Osteoblast (primary cell): ENCODE data around the gene LARP7. TPM values are rescaled to one million over a fixed set of nuclear protein-coding genes. Genes with fewer than 3 reads are reported as not detected.

Experiments used
- DNase-seq: peaks from one replicate; pipeline ENCODE4 v3.0.0; 2011; ENCODE audit warnings: low spot score, mixed read lengths; ENCODE audit not compliant: insufficient read length; ENCODE audit errors: missing footprints
- H2AFZ ChIP-seq: 2 replicates; pipeline ENCODE4 v1.6.0; 2011; ENCODE audit warnings: mild to moderate bottlenecking, low read length
- H3K27ac ChIP-seq: 2 replicates; pipeline ENCODE4 v1.5.1; 2011; ENCODE audit warnings: mild to moderate bottlenecking, low read depth, low read length, moderate library complexity
- H3K27me3 ChIP-seq: 2 replicates; pipeline ENCODE4 v1.6.0; 2012; ENCODE audit warnings: mild to moderate bottlenecking, control low read depth, inconsistent platforms, low read length, moderate library complexity; ENCODE audit not compliant: insufficient read depth
- H3K36me3 ChIP-seq: 2 replicates; pipeline ENCODE4 v1.5.1; 2011; ENCODE audit warnings: mild to moderate bottlenecking, low read length, control low read depth, moderate library complexity; ENCODE audit not compliant: insufficient read depth
- H3K4me1 ChIP-seq: 2 replicates; pipeline ENCODE4 v1.5.1; 2011; ENCODE audit warnings: mild to moderate bottlenecking, low read length, control low read depth, moderate library complexity; ENCODE audit not compliant: insufficient read depth
- H3K4me2 ChIP-seq: 2 replicates; pipeline ENCODE4 v1.6.0; 2011; ENCODE audit warnings: mild to moderate bottlenecking, low read length; ENCODE audit not compliant: insufficient read depth
- H3K4me3 ChIP-seq: fragments of 200-600 bp; sonication (generic); 3 replicates; pipeline ENCODE4 v1.5.1; 2012; ENCODE audit warnings: mild to moderate bottlenecking, low read length, inconsistent platforms; ENCODE audit not compliant: insufficient read depth
- H3K79me2 ChIP-seq: 2 replicates; pipeline ENCODE4 v1.6.0; 2012; ENCODE audit warnings: mild to moderate bottlenecking, low read length, control low read depth, inconsistent platforms; ENCODE audit not compliant: insufficient read depth
- H3K9me3 ChIP-seq: 2 replicates; pipeline ENCODE4 v1.5.1; 2011; ENCODE audit warnings: low read depth, low read length, control low read depth
- H4K20me1 ChIP-seq: 2 replicates; pipeline ENCODE4 v1.6.0; 2012; ENCODE audit warnings: mild to moderate bottlenecking, low read length, control low read depth; ENCODE audit not compliant: insufficient read depth
- total RNA-seq: library from RNA; depleted of rRNA; stranded (reverse); fragments of >200 nt; gene quantifications from 2 replicates; pipeline ENCODE4 v1.2.3, GENCODE V29; 2012
- TF ChIP-seq, protein P1 (sequence below): IDR thresholded peaks from 2 replicates; pipeline ENCODE4 v1.5.1; 2011; ENCODE audit warnings: mild to moderate bottlenecking, low read depth, low read length, moderate library complexity; ENCODE audit errors: extremely low read depth

The LARP7 gene
- total RNA-seq, 1 donor = 32.2 TPM

GRCh38 chr4:112664611-112665010 lies 27.7 kb downstream of the LARP7 start:
- peaks cover 3% of the 10 kb centered on the region for H3K36me3 ChIP-seq
- TF ChIP-seq, protein P1, sequence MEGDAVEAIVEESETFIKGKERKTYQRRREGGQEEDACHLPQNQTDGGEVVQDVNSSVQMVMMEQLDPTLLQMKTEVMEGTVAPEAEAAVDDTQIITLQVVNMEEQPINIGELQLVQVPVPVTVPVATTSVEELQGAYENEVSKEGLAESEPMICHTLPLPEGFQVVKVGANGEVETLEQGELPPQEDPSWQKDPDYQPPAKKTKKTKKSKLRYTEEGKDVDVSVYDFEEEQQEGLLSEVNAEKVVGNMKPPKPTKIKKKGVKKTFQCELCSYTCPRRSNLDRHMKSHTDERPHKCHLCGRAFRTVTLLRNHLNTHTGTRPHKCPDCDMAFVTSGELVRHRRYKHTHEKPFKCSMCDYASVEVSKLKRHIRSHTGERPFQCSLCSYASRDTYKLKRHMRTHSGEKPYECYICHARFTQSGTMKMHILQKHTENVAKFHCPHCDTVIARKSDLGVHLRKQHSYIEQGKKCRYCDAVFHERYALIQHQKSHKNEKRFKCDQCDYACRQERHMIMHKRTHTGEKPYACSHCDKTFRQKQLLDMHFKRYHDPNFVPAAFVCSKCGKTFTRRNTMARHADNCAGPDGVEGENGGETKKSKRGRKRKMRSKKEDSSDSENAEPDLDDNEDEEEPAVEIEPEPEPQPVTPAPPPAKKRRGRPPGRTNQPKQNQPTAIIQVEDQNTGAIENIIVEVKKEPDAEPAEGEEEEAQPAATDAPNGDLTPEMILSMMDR = no peak
- no peaks in the 10 kb centered on the region for H3K9me3 ChIP-seq
- H3K4me2 ChIP-seq = no peak overlapping the region
- no peaks in the 10 kb centered on the region for H3K27me3 ChIP-seq
- no peaks in the 10 kb centered on the region for H4K20me1 ChIP-seq
- H3K27ac ChIP-seq = no peak overlapping the region
- H2AFZ ChIP-seq = no peak overlapping the region
- H3K4me1 ChIP-seq = no peaks in the 10 kb centered on the region
- H3K79me2 ChIP-seq = no peaks in the 10 kb centered on the region
- DNase-seq = no peak
- no peak overlapping the region for H3K4me3 ChIP-seq

DNA sequence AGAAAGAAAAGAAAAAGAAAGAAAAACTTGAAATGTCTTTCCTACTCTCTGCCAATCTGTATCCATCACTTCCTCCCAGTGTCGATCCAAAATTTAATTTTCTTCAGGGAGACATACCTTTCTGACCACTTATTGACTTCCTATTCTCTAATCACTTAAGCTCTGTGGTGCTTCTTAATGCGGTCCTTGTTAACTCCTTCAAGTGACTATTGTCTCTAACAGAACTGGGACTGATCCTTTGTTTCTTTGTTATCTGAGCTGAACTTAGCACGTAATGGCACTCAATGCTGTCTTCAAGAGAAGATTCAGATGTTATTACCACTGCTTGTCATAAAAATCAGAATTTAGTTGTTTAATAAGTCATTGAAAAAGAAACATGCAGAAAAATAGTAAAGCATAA lies 31.2 kb downstream of the LARP7 start:
- Histone ChIP-seq H3K4me1 (no peaks in the 10 kb centered on the region), H4K20me1 (no peaks in the 10 kb centered on the region), H2AFZ (no peak overlapping the region), H3K4me2 (no peak overlapping the region), H3K4me3 (no peak overlapping the region), H3K36me3 (no peaks in the 10 kb centered on the region), H3K27ac (no peak overlapping the region), H3K27me3 (no peaks in the 10 kb centered on the region), H3K9me3 (no peaks in the 10 kb centered on the region), H3K79me2 (no peaks in the 10 kb centered on the region)
- no peak for DNase-seq
- TF ChIP-seq, protein P1 = no peak

- Histone ChIP-seq H3K36me3 (no peaks in the 10 kb centered on the region), H4K20me1 (no peaks in the 10 kb centered on the region), H3K4me1 (no peaks in the 10 kb centered on the region), H3K4me3 (no peak overlapping the region), H3K4me2 (no peak overlapping the region), H3K9me3 (no peaks in the 10 kb centered on the region), H2AFZ (no peak overlapping the region), H3K27ac (no peak overlapping the region), H3K27me3 (no peaks in the 10 kb centered on the region), H3K79me2 (no peaks in the 10 kb centered on the region)
- no peak for DNase-seq
- TF ChIP-seq, protein P1 = no peak
Observed at GRCh38 chr4:112673076-112673475, 36.1 kb downstream of the LARP7 start.

DNA sequence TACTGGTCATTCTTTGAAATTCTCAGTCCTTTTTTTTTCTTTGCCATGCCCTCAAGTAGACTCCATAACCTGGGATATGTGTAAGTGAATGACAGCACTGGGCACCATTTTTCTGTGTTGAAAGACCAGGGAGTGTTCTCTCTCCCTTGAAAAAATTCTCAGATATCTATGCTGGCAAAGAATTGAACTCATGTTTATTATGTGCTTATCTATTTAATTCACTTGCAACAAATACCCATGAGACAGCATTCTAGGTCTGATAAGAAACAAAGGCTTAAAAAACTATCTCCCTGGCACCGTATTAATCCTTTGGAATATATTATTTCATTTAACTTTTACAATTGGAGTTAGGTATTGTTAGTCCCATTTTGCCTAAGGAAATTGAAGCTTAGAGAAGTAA lies 36.7 kb downstream of the LARP7 start:
- Histone ChIP-seq H3K4me2 (no peak overlapping the region), H3K4me1 (no peaks in the 10 kb centered on the region), H2AFZ (no peak overlapping the region), H3K9me3 (no peaks in the 10 kb centered on the region), H4K20me1 (no peaks in the 10 kb centered on the region), H3K4me3 (no peak overlapping the region), H3K36me3 (no peaks in the 10 kb centered on the region), H3K79me2 (no peaks in the 10 kb centered on the region), H3K27me3 (no peaks in the 10 kb centered on the region), H3K27ac (no peak overlapping the region)
- no peak for DNase-seq
- TF ChIP-seq, protein P1 = no peak
